GM12892 (cell line): ENCODE measurements around the gene VWA5B1.

Experiments used
- POLR2A ChIP-seq: IDR thresholded peaks from 2 replicates; pipeline ENCODE4 v1.6.1; 2011; ENCODE audit warnings: low read depth, low read length, control low read depth
- TAF1 ChIP-seq: IDR thresholded peaks from 2 replicates; pipeline ENCODE4 v1.6.1; 2011; ENCODE audit warnings: low read depth, mild to moderate bottlenecking, control low read depth, low read length, borderline replicate concordance

DNA sequence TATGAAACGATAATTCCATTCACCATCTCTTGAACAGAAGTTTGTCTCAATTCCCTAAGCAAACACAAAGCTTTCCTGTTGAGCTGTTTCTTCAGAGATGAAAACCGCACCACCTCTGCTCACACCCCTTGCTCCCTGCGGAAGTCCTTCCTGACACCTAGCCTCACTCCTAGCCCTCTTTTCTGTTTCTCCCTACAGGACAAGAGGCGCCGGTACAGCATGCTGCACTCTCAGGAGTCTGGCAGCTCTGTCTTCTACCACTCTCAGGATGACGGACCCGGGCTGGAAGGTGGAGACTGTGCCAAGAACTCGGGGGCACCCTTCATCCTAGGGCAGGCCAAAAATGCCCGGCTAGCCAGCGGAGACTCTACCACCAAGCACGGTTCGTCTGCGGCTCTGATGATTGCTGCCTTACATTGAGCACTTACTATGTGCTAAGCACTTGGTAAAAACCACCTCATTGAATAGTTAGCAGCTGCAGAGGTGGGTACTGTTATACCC lies 45.5 kb downstream of the VWA5B1 start:
- no peak for TF ChIP-seq TAF1
- TF ChIP-seq POLR2A = no peak
